RCC 7860 (cell line): Measurements from ENCODE around the gene ZNF668.
A peak's percentile ranks its signal among the peaks of the same experiment; 100 is the strongest.

Experiments used
- DNase-seq: peaks from one replicate; pipeline ENCODE4 v3.0.0-alpha.2; 2015; ENCODE audit warnings: low spot score
- FAIRE-seq: peaks from 2 replicates; lab custom pipeline; 2012; peaks lifted over from hg19 to GRCh38; lab: Jason Lieb, UNC

The ZNF668 gene

DNA sequence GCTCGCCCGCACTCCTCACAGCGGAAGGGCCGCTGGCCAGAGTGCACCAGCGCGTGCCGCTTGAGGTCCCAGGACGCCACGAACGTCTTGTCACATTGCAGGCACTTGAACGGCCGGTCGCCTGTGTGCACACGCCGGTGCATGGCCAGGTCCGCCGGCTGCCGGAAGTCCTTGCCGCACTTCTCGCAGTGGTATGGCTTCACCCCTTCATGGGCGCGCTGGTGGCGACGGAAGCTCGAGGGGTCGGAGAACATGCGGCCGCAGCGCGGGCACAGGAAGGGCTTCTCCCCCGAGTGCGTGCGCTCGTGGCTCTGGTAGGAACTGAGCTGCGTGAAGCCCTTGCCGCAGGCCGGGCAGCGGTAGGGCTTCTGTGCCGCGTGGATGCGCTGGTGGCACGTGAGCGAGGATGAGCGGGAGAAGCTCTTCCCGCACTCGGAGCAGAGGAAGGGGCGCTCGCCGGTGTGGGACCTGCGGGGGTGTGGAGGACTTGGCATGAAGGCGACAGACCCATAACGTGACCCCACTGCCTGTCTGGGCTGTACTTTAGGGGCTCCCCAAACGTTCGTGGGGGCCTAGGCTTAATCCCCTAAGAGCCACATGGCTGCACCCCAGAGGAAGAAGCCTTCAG is 12.1 kb downstream of the ZNF668 start:
- no peak for DNase-seq
- no peak for FAIRE-seq

DNA sequence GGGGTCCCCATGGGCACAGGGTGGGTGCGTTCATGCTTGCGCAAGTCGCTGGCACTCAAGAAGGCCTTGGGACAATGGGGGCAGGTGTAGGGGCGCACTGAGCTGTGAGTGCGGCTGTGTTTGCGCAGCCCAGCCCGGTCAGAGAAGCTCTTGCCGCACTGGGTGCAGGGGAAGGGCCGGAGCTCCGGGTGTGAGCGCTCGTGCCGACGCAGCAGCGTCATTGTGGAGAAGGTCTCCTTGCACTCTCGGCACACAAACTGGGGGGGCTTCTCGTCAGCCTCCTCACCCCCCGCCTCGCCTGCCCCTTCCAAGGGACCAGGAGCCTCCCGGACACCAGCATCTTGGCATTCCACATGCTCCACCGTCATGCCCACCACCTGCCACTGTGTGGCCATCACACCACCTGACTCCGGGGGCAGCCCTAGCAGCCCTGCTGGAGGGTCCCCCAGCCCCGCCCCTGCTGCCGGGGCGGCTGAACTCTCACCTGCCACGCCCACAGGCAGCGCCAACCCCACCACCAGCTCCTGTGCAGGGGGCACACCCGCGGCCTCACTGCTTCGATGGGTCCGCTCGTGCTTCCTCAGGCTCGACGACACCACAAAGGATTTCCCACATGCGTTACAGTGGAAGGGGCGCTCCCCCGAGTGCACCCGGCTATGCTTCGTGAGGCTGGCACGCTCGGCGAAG is 12.8 kb downstream of the ZNF668 start:
- DNase-seq (no peak), FAIRE-seq (no peak)

DNA sequence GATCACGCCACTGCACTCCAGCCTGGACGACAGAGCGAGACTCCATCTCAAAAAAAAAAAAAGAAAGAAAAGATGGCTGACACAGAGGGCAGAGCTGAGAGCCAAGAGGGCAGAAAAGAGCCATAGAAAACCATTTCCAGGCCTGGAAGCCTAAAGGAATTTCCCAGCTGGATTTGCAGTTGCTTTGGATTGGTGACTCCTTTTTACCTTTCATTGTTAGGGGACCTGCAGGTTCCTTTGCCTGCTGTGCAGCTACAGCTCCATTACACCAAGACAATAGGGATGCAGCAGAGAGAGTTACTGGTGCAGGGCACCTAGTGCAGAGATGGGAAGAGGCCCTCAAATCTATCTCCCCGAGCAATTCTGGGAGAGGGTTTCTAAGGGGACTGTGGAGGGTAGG is 18.4 kb downstream of the ZNF668 start:
- no peak for FAIRE-seq
- DNase-seq: no peak

DNA sequence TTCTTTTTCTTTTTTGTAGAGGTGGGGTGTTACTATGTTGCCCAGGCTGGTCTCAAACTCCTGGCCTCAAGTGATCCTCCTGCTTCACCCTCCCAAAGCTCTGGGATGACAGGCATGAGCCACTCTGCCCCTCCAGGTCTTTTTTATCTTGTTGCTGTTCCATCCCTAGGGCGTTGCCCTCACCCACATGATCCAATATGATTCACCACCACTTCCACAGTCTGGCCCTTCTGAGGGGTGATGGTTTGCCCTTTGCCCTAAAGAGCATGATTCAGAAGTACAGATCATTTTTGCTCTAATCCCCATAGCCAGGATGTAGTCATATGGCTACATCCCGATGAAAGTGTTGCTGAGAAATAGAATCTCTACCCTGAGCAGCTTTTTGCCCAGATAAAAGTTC is 21.9 kb downstream of the ZNF668 start:
- DNase-seq (peak; percentile 92), FAIRE-seq (peak; percentile 97)

DNA sequence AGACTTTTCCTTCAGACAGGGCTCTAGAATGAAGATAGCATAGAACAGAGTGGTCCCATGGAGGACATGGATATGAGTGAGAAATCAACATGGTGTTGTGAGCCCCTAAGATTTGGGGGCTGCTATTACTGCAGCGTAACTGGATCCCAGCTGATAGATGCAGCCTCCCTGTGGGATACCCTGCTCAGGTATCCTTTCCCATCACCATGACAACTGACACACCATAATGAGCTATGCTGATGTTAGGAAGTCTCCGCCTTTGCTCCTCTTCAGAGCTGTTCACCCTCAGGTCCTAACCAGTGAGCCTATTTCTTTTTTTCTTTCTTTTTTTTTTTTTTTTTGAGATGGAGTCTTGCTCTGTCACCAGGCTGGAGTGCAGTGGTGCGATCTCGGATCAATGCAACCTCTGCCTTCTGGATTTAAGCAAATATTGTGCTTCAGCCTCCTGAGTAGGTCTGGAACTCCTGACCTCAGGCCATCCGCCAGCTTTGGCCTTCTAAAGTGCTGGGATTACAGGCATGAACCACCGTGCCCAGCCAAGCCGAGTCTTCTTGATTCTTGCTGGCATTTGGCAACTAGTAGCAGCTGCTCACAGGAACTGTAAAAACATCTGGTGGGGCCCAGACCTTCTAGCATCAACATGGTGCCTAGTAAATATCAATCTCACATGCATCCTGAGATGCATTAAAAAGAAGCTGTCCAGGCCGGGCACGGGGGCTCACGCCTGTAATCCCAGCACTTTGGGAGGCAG is 23.6 kb downstream of the ZNF668 start:
- DNase-seq: no peak
- FAIRE-seq: no peak

DNA sequence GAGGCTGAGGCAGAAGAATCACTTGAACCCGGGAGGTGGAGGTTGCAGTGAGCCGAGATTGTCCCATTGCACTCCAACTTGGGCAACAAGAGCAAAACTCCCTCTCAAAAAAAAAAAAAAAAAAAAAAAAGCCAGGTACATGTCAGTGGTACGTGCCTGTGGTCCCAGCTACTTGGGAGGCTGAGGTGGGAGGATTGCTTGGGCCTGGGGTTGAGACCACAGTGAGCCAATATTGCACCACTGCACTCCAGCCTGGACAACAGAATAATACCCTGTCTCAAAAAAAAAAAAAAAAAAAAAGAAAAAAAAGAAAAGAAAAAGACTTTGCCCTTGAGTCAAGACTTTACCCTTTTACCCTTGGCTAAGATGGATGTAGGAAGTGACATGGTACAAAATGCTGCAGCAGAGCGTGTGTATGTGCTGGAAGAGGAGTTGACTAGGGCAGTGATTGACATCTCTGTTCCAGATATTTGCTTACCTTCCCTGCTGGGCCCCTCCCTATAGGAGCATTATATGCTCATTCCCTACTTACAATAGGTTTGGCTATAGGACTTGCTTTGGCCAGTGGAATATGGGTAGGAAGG is 30.1 kb downstream of the ZNF668 start:
- DNase-seq: no peak
- FAIRE-seq: no peak

DNA sequence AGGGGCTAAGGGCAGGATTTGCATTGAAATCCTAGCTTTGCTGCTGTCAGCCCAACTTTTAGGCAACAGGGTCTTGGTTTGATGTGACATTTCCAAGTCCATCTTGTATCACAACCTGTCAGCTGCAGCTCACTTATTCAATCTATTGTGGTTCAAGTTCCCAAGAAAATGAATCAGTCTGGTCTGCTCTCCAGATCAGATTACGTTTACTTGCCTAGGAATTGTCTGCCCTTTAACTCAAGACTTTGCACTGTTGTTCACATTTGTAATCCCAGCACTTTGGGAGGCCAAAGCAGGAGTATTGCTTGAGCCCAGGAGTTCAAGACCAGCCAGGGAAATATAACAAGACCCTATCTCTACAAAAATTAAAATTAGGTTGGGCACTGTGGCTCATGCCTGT is 30.7 kb downstream of the ZNF668 start:
- DNase-seq: no peak
- no peak for FAIRE-seq

DNA sequence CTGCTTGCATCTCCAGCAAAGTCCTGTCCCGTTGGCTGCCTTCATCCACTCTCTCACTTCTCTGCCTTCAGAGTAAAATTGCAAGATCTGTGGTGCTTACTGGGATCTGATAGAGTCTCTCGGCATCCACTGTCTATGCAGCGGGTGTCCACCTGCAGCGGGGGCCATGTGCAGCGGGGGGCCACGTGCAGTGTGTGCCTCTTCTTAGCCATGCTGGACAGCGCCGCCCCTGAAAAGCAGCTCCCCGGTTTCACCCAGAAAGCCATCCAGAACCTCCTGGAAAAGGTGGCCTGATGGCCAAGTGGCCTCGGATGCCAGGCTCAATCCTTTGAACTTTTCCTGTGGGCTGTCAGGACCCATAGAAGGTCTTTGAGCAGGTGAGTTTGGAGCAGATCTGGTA is 31.2 kb downstream of the ZNF668 start:
- DNase-seq: no peak
- no peak for FAIRE-seq

DNA sequence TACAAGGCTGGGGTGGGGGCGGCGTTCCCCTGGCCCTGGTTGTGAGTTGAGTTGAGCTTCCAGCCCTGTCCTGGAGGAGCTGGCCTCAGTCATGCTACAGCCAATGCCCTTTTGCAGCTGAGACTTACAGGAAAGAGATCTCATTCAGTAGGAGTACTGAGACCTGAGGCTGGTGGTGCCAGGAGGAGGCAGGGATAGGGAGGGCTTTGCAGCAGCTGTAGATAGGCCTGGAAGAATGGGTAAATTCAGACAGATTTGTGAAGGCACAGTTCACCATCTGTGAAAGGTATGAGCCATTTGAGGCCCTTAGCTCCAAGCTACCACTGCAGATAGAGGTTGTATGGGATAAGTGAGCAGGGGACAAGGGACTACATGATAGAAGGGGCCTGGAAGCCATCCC is 35.0 kb downstream of the ZNF668 start:
- no peak for DNase-seq
- no peak for FAIRE-seq

DNA sequence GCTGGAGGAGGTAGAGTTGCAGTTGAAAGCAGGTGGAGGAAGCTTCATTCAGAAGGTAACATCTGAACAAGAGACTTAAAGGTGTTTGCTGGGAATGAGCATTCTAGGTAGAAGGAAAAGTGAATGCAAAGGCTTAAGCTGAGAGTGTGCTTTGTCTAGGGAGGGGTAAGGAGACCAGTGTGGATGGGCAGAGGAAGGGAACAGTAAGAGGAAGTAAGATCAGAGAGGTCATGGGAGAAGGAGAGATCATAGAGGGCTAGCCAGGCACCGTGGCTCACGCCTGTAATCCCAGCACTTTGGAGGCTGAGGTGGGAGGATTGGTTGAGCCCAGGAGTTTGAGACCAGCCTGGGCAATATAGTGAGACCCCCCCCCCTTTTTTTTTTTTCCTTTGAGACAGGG is 37.3 kb downstream of the ZNF668 start:
- no peak for DNase-seq
- FAIRE-seq: no peak

DNA sequence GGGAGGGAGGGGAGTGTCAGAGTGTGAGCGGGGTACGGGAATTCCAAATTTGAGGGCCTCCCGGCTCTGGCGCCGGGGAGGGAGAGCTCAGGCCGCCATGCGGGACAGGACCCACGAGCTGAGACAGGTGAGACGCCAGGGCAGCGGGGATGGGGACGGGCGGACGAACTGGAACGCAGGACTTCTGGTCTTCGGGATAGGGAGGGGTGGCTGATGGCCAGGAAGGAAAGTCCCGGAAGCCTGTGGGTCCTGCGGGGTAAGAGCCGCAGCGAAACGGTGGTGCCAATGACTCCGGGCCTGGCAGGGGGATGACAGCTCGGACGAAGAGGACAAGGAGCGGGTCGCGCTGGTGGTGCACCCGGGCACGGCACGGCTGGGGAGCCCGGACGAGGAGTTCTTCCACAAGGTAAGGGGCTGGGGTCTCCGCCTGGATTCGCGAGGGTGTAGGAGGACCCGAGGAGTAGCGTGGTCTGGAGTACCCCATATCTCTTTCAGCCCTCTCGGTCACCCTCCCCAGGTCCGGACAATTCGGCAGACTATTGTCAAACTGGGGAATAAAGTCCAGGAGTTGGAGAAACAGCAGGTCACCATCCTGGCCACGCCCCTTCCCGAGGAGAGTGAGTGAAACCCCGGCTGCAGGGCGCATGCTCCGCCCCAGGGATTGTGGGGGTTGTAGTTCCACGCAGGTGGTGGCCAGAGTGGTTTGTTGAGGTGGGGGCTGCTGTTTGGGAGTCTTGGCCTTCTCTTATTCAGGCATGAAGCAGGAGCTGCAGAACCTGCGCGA is 40.1 kb downstream of the ZNF668 start:
- no peak for FAIRE-seq
- peak; percentile 61 for DNase-seq

DNA sequence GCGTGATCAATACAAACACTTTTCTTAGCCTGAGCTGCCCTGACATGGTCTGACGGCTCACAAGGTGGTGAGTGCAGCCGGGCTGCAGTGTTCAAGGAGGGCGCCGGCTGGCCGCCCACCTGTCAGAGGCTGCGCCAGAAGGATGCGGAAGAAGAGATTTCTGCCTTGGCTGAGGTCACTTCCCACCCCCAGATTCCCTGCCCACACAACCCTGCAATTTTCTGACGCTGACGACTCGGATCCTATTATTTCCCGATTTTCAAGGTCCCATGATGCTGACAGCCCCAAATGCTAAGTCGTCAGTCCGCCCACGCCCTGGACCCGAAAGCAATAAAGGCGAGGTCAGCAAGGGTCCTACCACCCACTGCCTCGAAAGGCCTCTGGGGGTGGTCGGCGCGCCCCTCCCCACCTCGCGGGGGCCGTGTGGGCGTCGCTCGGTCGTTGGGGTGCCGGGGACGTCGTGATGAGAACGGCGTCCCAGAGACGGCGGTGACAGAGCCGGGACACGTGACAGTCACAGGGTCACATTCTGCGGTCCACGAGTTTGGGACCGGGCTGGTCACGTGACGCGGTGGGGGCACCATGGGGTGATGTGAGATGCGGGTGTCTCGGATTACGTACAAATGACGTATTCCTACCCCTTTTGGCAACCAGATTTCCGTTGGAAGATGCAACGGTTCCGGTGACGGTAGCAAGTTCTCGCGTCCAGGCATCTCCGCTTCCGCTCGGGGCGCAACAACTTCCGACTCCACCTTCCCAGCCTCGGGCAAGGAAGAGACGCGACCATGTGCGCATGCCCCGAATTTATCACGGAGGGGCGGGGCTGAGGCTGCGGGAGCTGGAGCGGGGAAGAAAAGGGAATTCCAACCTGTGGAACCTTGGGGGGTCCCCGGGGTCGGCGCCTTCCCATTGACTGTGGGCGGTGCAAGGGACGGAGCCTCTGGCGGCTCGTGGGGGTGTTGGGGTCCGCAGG is 41.0 kb downstream of the ZNF668 start, which contains the start of gene STX4:
Gene STX4, plus strand, starts transcription at position 823 of the 973 bp plus-strand sequence. CDS start 248 bp downstream, outside the sequence.
- DNase-seq (peak; percentile 85), FAIRE-seq (peak; percentile 75)

DNA sequence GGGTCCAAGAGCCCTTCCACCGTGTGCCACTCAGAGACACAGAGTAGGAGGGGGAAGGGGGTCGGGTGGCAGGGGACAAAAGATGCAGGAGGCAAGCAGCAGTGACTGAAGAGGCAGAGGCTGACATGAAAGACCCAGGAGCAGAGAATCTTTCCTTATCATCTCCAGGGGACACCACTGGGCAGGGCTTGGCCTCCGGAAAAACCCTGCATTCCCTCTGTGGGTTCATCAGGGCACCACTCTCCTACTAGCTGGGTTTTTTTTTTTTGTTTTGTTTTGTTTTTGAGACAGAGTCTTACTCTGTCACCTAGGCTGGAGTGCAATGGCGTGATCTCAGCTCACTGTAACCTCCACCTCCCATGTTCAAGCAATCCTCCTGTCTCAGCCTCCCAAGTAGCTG is 42.8 kb downstream of the ZNF668 start:
- DNase-seq (no peak), FAIRE-seq (no peak)

DNA sequence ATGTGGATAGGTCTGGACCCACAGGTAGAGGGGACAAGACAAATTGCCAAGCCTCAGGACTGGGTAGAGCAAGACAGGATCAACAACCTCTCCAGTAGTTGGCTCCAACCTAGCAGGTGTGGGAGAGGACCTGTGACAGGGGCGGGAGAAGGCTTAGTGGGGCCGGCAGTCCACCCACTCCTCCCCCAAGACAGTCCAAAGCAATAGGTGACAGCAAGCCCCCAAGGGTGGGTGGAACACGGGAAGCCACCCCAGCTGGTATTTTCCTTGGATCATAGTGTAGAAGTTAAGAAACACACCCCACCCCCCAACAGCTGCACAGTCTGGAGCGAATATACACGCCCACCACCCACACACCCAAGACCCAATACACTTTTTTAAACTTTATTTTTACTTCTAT is 44.8 kb downstream of the ZNF668 start:
- no peak for DNase-seq
- no peak for FAIRE-seq

DNA sequence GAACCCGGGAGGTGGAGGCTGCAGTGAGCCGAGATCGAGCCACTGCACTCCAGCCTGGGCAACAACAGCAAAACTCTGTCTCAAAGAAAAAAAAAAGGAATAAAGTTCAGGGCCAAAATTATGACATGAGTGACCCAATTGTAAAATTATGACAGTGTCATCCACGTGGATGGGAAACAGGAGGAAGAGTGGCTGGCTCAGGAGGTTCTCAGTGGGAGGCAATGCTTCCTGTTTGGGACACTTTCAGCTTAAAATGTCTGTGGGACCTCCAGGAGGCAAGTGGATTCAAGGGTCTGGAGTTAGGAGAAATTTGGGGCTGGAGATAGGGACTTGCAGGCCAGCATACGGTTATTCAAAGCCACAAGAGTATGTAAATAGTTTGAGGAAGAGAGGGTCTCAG is 48.7 kb downstream of the ZNF668 start:
- DNase-seq (no peak), FAIRE-seq (no peak)

DNA sequence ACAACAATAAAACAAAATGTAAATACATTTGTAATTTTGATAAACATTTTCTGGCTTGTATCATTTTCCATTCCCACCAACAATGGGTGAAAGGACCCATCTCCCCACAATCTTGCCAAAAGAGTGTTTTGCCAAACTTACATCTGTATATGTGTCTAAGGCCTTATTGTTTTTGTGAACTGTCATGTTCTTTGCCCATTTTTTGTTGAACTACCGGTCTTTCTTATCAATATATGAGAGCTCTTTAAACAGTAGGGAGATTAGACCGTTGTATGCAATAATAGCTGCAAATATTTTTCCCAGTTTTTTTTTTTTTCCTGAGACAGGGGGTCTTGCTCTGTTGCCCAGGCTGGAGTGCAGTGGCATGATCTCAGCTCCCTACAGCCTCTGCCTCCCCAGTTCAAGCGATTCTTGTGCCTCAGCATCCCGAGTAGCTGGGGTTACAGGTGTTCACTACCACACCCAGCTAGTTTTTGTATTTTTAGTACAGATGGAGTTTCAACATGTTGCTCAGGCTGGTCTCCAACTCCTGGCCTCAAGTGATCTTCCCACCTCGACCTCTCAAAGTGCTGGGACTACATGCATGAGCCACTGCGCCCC is 50.3 kb downstream of the ZNF668 start:
- FAIRE-seq (no peak), DNase-seq (no peak)

DNA sequence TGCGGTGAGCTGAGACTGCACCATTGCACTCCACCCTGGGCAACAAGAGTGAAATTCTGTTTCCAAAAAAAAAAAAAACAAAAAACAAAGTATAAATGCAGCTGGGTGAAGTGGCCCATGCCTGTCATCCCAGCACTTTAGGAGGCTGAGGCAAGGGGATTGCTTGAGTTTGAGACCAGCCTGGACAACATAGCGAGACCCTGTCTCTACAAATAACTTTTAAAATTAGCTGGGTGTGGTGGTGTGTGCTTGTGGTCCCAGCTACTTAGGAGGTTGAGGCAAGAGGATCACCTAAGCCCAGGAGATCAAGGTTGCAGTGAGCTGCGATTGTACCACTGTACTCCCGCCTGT is 50.8 kb downstream of the ZNF668 start:
- FAIRE-seq (no peak), DNase-seq (no peak)

DNA sequence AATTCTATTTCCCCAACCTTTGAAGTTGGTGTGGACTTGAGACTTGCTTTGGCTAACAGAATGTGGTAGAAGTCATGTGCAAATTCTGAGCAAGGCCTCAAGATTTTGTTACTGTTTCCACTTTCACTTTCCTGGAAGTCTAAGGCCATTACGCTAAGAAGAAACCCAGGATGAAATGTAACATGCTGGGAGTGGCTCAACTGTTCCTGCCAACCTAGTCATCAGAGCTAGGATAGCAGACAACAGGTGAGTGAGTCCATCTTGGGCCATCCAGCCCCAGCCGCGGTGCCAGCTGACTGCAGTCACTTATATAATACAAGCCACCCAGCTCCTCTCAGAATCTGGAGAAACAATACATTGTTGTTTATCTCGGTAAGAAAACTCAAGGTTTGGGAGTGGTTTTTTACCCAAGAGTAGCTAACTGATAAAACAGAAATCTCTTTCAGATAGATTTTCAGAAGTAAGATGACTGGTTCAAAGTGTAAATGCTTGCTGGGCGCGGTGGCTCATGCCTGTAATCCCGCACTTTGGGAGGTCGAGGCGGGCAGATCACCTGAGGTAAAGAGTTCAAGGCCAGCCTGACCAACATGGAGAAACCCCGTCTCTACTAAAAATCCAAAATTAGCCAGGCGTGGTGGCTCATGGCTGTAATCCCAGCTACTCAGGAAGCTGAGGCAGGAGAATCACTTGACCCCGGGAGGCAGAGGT is 51.3 kb downstream of the ZNF668 start:
- no peak for DNase-seq
- no peak for FAIRE-seq

DNA sequence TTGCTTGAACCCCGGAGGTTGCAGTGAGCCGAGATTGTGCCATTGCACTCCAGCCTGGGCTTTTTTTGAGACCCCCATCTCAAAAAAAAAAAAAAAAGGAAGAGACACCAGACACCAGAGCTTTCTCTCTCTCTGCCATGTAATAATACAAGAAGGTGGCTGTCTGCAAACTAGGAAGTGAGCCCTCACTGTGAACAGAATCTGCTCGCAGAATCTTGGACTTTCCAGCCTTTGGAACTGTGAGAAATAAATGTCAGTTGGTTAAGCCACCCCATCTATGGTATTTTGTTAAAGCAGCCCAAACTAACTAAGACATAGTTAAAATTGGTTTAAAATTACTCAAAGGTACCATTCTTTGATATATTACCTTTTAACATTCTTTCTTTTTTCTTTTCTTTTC is 53.5 kb downstream of the ZNF668 start:
- FAIRE-seq (no peak), DNase-seq (no peak)
